Esophagus muscularis mucosa (tissue), 4 donors: Measurements from ENCODE around the gene ZNF280A.
"Not testable (repeated sequence)": the region's sequence is repeated elsewhere in the genome, so short reads cannot be mapped to it uniquely, and the experiment has no call there.

ENCODE experiments used
- EP300 ChIP-seq: sonication (generic); formaldehyde crosslinking; IDR thresholded peaks from one replicate; pipeline ENCODE4 v1.6.1; 2017; ENCODE audit warnings: antibody characterized with exemption
- POLR2A ChIP-seq: fragments of 450-650 bp; IDR thresholded peaks from one replicate; pipeline ENCODE4 v1.6.1; 2017; ENCODE audit warnings: antibody characterized with exemption, moderate library complexity, mild to moderate bottlenecking, low read depth
- POLR2AphosphoS5 ChIP-seq, 2 donors: sonication (generic); formaldehyde crosslinking; IDR thresholded peaks; one replicate each; pipeline ENCODE4 v1.6.1; 2017; ENCODE audit warnings: antibody characterized with exemption in 2 of 2
- TF ChIP-seq, protein P1 (sequence below), 3 experiments: fragments of 200-600 bp in 2 of 3; fragments of 450-650 bp in 1 of 3; sonication (generic) in 2 of 3; IDR thresholded peaks; one replicate each; pipeline ENCODE4 v1.5.1; 2017 to 2019; ENCODE audit warnings: antibody characterized with exemption in 3 of 3, mild to moderate bottlenecking in 2 of 3, moderate library complexity in 1 of 3

DNA sequence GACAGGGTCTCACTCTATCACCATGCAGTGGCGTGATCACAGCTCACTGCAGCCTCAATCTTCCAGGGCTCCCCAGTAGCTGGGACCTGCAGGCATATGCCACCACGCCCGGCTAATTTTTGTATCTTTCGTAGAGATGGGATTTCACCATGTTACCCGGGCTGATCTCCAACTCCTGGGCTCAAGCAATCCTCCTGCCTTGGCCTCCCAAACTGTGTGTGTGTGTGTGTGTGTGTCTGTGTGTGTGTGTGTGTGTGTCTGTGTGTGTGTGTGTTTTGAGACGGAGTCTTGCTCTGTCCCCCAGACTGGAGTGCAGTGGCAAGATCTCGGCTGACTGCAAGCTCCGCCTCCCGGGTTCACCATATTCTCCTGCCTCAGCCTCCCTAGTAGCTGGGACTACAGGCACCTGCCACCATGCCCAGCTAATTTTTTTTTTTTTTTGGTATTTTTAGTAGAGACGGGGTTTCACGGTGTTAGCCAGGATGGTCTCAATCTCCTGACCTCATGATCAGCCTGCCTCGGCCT lies 12.5 kb upstream of the ZNF280A start:
- TF ChIP-seq, protein P1, sequence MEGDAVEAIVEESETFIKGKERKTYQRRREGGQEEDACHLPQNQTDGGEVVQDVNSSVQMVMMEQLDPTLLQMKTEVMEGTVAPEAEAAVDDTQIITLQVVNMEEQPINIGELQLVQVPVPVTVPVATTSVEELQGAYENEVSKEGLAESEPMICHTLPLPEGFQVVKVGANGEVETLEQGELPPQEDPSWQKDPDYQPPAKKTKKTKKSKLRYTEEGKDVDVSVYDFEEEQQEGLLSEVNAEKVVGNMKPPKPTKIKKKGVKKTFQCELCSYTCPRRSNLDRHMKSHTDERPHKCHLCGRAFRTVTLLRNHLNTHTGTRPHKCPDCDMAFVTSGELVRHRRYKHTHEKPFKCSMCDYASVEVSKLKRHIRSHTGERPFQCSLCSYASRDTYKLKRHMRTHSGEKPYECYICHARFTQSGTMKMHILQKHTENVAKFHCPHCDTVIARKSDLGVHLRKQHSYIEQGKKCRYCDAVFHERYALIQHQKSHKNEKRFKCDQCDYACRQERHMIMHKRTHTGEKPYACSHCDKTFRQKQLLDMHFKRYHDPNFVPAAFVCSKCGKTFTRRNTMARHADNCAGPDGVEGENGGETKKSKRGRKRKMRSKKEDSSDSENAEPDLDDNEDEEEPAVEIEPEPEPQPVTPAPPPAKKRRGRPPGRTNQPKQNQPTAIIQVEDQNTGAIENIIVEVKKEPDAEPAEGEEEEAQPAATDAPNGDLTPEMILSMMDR (IDR thresholded peaks at IDR 0.05): not testable (repeated sequence)
- not testable (repeated sequence) for TF ChIP-seq POLR2AphosphoS5 (IDR thresholded peaks at IDR 0.05); POLR2A; EP300
